ENCODE data around the gene OPN1SW.

The OPN1SW gene

DNA sequence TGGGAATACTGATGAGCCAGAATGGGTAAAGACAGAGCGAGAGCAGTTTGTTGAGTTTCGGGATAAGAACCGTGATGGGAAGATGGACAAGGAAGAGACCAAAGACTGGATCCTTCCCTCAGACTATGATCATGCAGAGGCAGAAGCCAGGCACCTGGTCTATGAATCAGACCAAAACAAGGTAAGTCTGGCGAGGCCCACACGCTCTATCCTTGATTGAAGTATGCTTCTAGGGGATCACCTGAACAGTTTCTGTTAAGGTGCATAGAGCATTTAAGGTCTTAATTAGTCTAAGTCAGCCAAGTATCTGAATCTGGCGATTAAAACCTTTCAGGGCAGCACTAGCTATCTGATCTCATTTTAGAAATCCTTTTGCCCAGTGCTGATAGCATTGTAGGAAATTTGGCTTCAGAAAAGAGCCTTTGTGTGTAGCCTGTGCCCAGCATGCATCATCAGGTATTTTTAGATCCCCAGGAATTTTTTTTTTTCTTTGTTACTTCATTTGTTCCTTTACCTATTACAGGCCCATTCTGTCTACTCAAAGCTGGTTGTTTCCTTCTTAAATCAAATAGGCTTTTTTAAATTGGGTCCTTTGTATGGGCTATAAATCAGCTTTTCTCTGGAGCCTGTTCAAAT, 8.0 kb downstream of the OPN1SW start:
- Histone ChIP-seq H3K36me3 (ENCODE audit: control insufficient read depth, insufficient read depth, low read length) (peaks cover 13% of the 10 kb centered on the region), H4K5ac (ENCODE audit: low read length) (no peak overlapping the region), H3K18ac (ENCODE audit: low read length) (no peak overlapping the region), H3K79me1 (ENCODE audit: low read length) (peaks cover 3% of the 10 kb centered on the region), H3K4ac (ENCODE audit: low read depth, low read length) (no peak overlapping the region), H3K79me2 (ENCODE audit: control insufficient read depth, insufficient read depth, low read length) (no peaks in the 10 kb centered on the region), H3K23ac (ENCODE audit: low read length) (no peak overlapping the region), H2BK15ac (replicated peaks; ENCODE audit: low read depth) (no peak overlapping the region), H3K27ac (ENCODE audit: low read depth, low read length) (no peak overlapping the region), H3K27me3 (ENCODE audit: insufficient read depth, low read length, poor library complexity) (no peaks in the 10 kb centered on the region), H3K56ac (ENCODE audit: low read length) (no peak overlapping the region), H3K9ac (ENCODE audit: low read length) (no peak overlapping the region), H3K4me2 (ENCODE audit: low read length) (no peak overlapping the region), H3K4me3 (ENCODE audit: low read length) (no peak overlapping the region), H2BK5ac (ENCODE audit: low read length) (no peak overlapping the region), H4K8ac (ENCODE audit: low read depth, low read length) (no peak overlapping the region), H3K4me1 (ENCODE audit: control insufficient read depth, low read depth, low read length) (no peaks in the 10 kb centered on the region), H2BK120ac (ENCODE audit: low read depth, low read length) (no peak overlapping the region), H2AK5ac (ENCODE audit: low read length) (no peak overlapping the region)
- no peak for DNase-seq
- WGBS (ENCODE audit: extremely low coverage, insufficient coverage, low lambda C conversion rate) = no CpG with 5 or more reads among the region's 6 CpGs

DNA sequence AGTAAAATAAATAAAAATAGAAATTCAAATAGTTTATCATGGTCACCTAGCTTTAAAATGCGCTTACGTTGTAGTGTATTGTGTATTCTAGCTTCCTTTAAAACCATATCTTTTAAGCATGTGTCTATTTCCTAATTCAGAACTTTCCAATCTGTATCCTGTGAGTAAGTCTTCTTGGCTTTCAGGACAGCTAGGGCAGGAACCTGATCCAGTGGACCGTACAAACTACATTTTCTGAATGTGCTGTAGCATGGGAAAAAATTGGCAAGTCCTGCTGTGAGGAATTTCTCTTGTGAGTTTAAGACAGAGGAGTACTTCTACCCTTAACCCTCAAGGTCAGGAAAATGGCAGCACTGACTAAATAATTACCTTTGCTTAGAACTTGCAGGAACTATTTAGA, 12.1 kb downstream of the OPN1SW start:
- H3K4ac ChIP-seq (ENCODE audit: low read depth, low read length) = no peak overlapping the region
- H3K79me2 ChIP-seq (ENCODE audit: control insufficient read depth, insufficient read depth, low read length) = no peaks in the 10 kb centered on the region
- no peak overlapping the region for H3K4me3 ChIP-seq (ENCODE audit: low read length)
- no peak overlapping the region for H3K27ac ChIP-seq (ENCODE audit: low read depth, low read length)
- H2BK15ac ChIP-seq (replicated peaks; ENCODE audit: low read depth) = no peak overlapping the region
- H3K9ac ChIP-seq (ENCODE audit: low read length) = no peak overlapping the region
- no peak overlapping the region for H2AK5ac ChIP-seq (ENCODE audit: low read length)
- peaks cover 9% of the 10 kb centered on the region for H3K36me3 ChIP-seq (ENCODE audit: control insufficient read depth, insufficient read depth, low read length)
- H3K4me2 ChIP-seq (ENCODE audit: low read length) = no peak overlapping the region
- no peak for DNase-seq
- H3K18ac ChIP-seq (ENCODE audit: low read length) = no peak overlapping the region
- H3K27me3 ChIP-seq (ENCODE audit: insufficient read depth, low read length, poor library complexity) = no peaks in the 10 kb centered on the region
- no peak overlapping the region for H2BK5ac ChIP-seq (ENCODE audit: low read length)
- H3K56ac ChIP-seq (ENCODE audit: low read length) = no peak overlapping the region
- no peaks in the 10 kb centered on the region for H3K4me1 ChIP-seq (ENCODE audit: control insufficient read depth, low read depth, low read length)
- H3K23ac ChIP-seq (ENCODE audit: low read length) = no peak overlapping the region
- no peak overlapping the region for H4K8ac ChIP-seq (ENCODE audit: low read depth, low read length)
- no peak overlapping the region for H4K5ac ChIP-seq (ENCODE audit: low read length)
- peaks cover 3% of the 10 kb centered on the region for H3K79me1 ChIP-seq (ENCODE audit: low read length)
- WGBS (ENCODE audit: extremely low coverage, insufficient coverage, low lambda C conversion rate) = no CpG with 5 or more reads among the region's 3 CpGs
- H2BK120ac ChIP-seq (ENCODE audit: low read depth, low read length) = no peak overlapping the region

DNA sequence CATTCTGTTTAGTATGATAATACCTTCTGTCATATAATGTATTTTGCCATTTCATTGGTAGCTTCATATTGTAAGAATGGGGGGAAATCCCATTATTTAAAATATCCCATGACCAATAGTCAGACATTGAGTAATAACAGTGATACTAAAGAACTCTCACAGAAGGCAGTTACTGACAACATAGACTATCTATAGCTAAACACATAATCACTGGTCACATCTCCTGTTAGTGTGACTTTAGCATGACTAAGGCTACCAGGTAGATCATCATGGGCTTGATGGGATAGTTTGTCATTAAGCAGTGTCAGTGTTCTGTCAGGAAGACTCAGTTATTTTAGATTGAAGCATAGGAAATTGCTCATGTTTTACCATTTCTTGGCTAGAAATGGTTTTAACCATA, 16.4 kb downstream of the OPN1SW start:
- H2AK5ac ChIP-seq (ENCODE audit: low read length) = no peak overlapping the region
- no peak overlapping the region for H3K18ac ChIP-seq (ENCODE audit: low read length)
- H2BK15ac ChIP-seq (replicated peaks; ENCODE audit: low read depth) = no peak overlapping the region
- no peak overlapping the region for H4K8ac ChIP-seq (ENCODE audit: low read depth, low read length)
- no peak overlapping the region for H3K4me2 ChIP-seq (ENCODE audit: low read length)
- peaks cover 11% of the 10 kb centered on the region for H3K79me1 ChIP-seq (ENCODE audit: low read length)
- H3K4me3 ChIP-seq (ENCODE audit: low read length) = no peak overlapping the region
- H3K9ac ChIP-seq (ENCODE audit: low read length) = no peak overlapping the region
- H3K56ac ChIP-seq (ENCODE audit: low read length) = no peak overlapping the region
- no peak for DNase-seq
- no peak overlapping the region for H3K4ac ChIP-seq (ENCODE audit: low read depth, low read length)
- H3K4me1 ChIP-seq (ENCODE audit: control insufficient read depth, low read depth, low read length) = no peaks in the 10 kb centered on the region
- peaks cover 5% of the 10 kb centered on the region for H3K79me2 ChIP-seq (ENCODE audit: control insufficient read depth, insufficient read depth, low read length)
- H3K27ac ChIP-seq (ENCODE audit: low read depth, low read length) = no peak overlapping the region
- H2BK120ac ChIP-seq (ENCODE audit: low read depth, low read length) = no peak overlapping the region
- no peak overlapping the region for H3K23ac ChIP-seq (ENCODE audit: low read length)
- no peaks in the 10 kb centered on the region for H3K27me3 ChIP-seq (ENCODE audit: insufficient read depth, low read length, poor library complexity)
- H2BK5ac ChIP-seq (ENCODE audit: low read length) = no peak overlapping the region
- H3K36me3 ChIP-seq (ENCODE audit: control insufficient read depth, insufficient read depth, low read length) = peaks cover 9% of the 10 kb centered on the region
- no peak overlapping the region for H4K5ac ChIP-seq (ENCODE audit: low read length)

DNA sequence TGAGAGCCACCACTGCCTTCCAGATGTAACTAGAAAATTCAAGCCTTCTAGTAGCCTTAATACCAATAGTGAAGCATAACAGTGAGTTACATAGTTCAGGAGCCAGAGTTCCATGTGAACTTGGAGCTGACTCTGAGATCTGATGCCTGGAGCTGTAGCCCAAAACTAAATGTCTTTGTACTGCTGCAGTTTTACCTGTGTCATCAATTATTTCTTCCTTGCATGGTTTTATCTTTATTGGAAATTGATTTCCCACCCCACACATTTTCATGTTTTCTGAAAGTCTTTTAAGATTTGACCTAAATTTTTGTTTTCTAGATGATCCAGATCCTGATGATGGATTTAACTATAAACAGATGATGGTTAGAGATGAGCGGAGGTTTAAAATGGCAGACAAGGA, 17.0 kb downstream of the OPN1SW start:
- Histone ChIP-seq H3K23ac (ENCODE audit: low read length) (no peak overlapping the region), H2BK120ac (ENCODE audit: low read depth, low read length) (no peak overlapping the region), H3K27me3 (ENCODE audit: insufficient read depth, low read length, poor library complexity) (no peaks in the 10 kb centered on the region), H3K79me2 (ENCODE audit: control insufficient read depth, insufficient read depth, low read length) (peaks cover 8% of the 10 kb centered on the region), H2BK5ac (ENCODE audit: low read length) (no peak overlapping the region), H3K27ac (ENCODE audit: low read depth, low read length) (no peak overlapping the region), H3K9ac (ENCODE audit: low read length) (no peak overlapping the region), H3K4me1 (ENCODE audit: control insufficient read depth, low read depth, low read length) (no peaks in the 10 kb centered on the region), H2AK5ac (ENCODE audit: low read length) (no peak overlapping the region), H3K4me2 (ENCODE audit: low read length) (no peak overlapping the region), H3K36me3 (ENCODE audit: control insufficient read depth, insufficient read depth, low read length) (peaks cover 11% of the 10 kb centered on the region), H4K5ac (ENCODE audit: low read length) (no peak overlapping the region), H3K79me1 (ENCODE audit: low read length) (peaks cover 15% of the 10 kb centered on the region), H3K18ac (ENCODE audit: low read length) (no peak overlapping the region), H3K4me3 (ENCODE audit: low read length) (no peak overlapping the region), H3K56ac (ENCODE audit: low read length) (no peak overlapping the region), H2BK15ac (replicated peaks; ENCODE audit: low read depth) (no peak overlapping the region), H4K8ac (ENCODE audit: low read depth, low read length) (no peak overlapping the region), H3K4ac (ENCODE audit: low read depth, low read length) (no peak overlapping the region)
- no CpG with 5 or more reads among the region's 1 CpG for WGBS (ENCODE audit: extremely low coverage, insufficient coverage, low lambda C conversion rate)
- DNase-seq = no peak

DNA sequence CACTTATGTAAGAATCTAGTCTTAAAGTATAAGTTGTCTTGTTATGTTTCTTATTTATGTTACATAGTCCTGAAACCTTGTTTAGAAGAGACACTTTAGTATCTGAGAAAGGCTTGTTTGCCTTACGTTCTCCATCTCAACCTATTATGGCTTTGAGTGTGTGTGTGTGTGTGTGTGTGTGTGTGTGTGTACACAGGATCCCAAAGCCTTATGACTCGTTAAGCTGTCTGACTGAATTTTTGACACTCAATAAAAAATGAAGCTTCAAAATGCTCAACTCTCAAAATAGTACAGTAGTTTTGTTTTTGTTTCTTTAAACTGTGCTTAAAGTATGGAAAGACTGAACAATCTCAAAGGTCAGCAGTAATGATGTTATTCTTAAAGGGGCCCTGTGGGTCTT, 18.4 kb downstream of the OPN1SW start:
- no peak overlapping the region for H3K56ac ChIP-seq (ENCODE audit: low read length)
- H3K4me1 ChIP-seq (ENCODE audit: control insufficient read depth, low read depth, low read length) = no peaks in the 10 kb centered on the region
- H3K79me1 ChIP-seq (ENCODE audit: low read length) = peaks cover 15% of the 10 kb centered on the region
- no peak overlapping the region for H3K4me2 ChIP-seq (ENCODE audit: low read length)
- no peak overlapping the region for H3K23ac ChIP-seq (ENCODE audit: low read length)
- WGBS (ENCODE audit: extremely low coverage, insufficient coverage, low lambda C conversion rate) = no CpG with 5 or more reads among the region's 2 CpGs
- no peak overlapping the region for H4K5ac ChIP-seq (ENCODE audit: low read length)
- H3K27me3 ChIP-seq (ENCODE audit: insufficient read depth, low read length, poor library complexity) = no peaks in the 10 kb centered on the region
- H3K4me3 ChIP-seq (ENCODE audit: low read length) = no peak overlapping the region
- H2BK15ac ChIP-seq (replicated peaks; ENCODE audit: low read depth) = no peak overlapping the region
- peaks cover 8% of the 10 kb centered on the region for H3K79me2 ChIP-seq (ENCODE audit: control insufficient read depth, insufficient read depth, low read length)
- H4K8ac ChIP-seq (ENCODE audit: low read depth, low read length) = no peak overlapping the region
- no peak overlapping the region for H2AK5ac ChIP-seq (ENCODE audit: low read length)
- no peak for DNase-seq
- no peak overlapping the region for H3K4ac ChIP-seq (ENCODE audit: low read depth, low read length)
- H2BK120ac ChIP-seq (ENCODE audit: low read depth, low read length) = no peak overlapping the region
- H3K9ac ChIP-seq (ENCODE audit: low read length) = no peak overlapping the region
- no peak overlapping the region for H3K27ac ChIP-seq (ENCODE audit: low read depth, low read length)
- H2BK5ac ChIP-seq (ENCODE audit: low read length) = no peak overlapping the region
- no peak overlapping the region for H3K18ac ChIP-seq (ENCODE audit: low read length)
- peaks cover 11% of the 10 kb centered on the region for H3K36me3 ChIP-seq (ENCODE audit: control insufficient read depth, insufficient read depth, low read length)

DNA sequence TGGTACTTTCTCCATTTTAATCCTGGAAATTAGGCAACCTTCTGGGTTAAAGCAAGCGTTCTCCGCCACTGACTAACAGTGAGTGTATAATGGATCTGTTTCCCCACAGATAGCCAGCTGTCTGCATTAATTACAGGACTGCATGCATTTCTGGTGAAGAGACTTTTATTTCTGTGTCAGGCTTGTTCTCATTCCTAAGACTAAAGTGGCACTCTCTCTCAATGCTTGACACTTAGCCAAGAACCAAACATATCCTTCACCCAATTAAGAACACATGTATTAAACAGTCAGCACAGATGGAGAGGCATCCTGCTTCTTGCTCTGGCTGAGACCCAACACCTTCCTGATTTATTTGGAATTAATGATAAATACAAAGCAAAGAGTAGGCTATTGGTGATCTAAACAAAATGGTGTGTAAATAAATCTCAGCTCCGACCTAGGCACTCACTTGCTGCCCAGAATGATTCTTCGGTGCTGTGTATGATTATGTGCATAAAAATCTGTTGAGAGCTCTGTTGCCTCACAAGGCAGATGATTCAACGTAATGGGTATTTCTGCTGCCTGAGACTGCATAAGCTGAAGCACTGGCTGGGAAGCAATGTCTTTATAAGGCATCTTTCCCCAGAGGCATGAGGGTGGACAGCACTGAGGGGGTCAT, 19.6 kb downstream of the OPN1SW start:
- Histone ChIP-seq H2BK5ac (ENCODE audit: low read length) (no peak overlapping the region), H3K4ac (ENCODE audit: low read depth, low read length) (no peak overlapping the region), H3K56ac (ENCODE audit: low read length) (no peak overlapping the region), H3K79me2 (ENCODE audit: control insufficient read depth, insufficient read depth, low read length) (peaks cover 8% of the 10 kb centered on the region), H2AK5ac (ENCODE audit: low read length) (no peak overlapping the region), H3K27me3 (ENCODE audit: insufficient read depth, low read length, poor library complexity) (no peaks in the 10 kb centered on the region), H4K5ac (ENCODE audit: low read length) (no peak overlapping the region), H3K27ac (ENCODE audit: low read depth, low read length) (no peak overlapping the region), H3K9ac (ENCODE audit: low read length) (no peak overlapping the region), H3K36me3 (ENCODE audit: control insufficient read depth, insufficient read depth, low read length) (peaks cover 11% of the 10 kb centered on the region), H3K18ac (ENCODE audit: low read length) (no peak overlapping the region), H3K23ac (ENCODE audit: low read length) (no peak overlapping the region), H4K8ac (ENCODE audit: low read depth, low read length) (no peak overlapping the region), H2BK120ac (ENCODE audit: low read depth, low read length) (no peak overlapping the region), H3K79me1 (ENCODE audit: low read length) (peaks cover 15% of the 10 kb centered on the region), H2BK15ac (replicated peaks; ENCODE audit: low read depth) (no peak overlapping the region), H3K4me1 (ENCODE audit: control insufficient read depth, low read depth, low read length) (no peaks in the 10 kb centered on the region), H3K4me3 (ENCODE audit: low read length) (no peak overlapping the region), H3K4me2 (ENCODE audit: low read length) (no peak overlapping the region)
- WGBS (ENCODE audit: extremely low coverage, insufficient coverage, low lambda C conversion rate) = no CpG with 5 or more reads among the region's 5 CpGs
- DNase-seq = no peak

Data from mesendoderm (in vitro differentiated cells).